HFF-Myc (cell line): ENCODE data around the gene DPYSL3.
A peak's percentile ranks its signal among the peaks of the same experiment; 100 is the strongest.
"Not testable (repeated sequence)": the region's sequence is repeated elsewhere in the genome, so short reads cannot be mapped to it uniquely, and the experiment has no call there.

Experiments used
- DNase-seq: peaks from one replicate; pipeline ENCODE4 v3.0.0-alpha.2; 2011; ENCODE audit warnings: low read depth; ENCODE audit errors: extremely low read depth
- H3K4me3 ChIP-seq: replicated peaks from 2 replicates; pipeline ENCODE4 v1.5.1; 2011; ENCODE audit warnings: low read depth, mild to moderate bottlenecking, control low read depth, low read length
- TF ChIP-seq, protein P1 (sequence below): IDR thresholded peaks from 2 replicates; pipeline ENCODE4 v1.5.1; 2012; ENCODE audit warnings: mild to moderate bottlenecking, low read depth, low read length, control low read depth; ENCODE audit errors: missing control alignments

The DPYSL3 gene

DNA sequence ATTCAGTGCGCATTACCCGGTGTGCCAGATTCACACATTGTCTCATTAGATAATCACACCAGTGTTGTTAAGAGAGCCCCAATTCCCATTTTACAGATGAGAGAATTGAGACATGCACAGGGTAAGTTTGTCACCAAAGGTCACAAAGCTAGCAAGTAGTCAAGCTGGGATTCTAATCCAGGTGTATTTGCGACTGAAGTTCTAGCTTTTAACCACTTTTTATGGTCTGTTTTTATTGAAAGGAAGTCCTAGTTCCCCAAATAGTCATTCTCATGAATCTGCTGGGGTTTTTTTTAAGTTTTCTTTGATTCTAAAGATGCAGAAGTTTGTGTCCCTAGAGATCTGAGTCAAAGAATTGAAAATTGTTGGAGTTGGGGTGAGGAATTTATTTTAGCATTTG lies 136.5 kb downstream of the DPYSL3 start:
- TF ChIP-seq, protein P1, sequence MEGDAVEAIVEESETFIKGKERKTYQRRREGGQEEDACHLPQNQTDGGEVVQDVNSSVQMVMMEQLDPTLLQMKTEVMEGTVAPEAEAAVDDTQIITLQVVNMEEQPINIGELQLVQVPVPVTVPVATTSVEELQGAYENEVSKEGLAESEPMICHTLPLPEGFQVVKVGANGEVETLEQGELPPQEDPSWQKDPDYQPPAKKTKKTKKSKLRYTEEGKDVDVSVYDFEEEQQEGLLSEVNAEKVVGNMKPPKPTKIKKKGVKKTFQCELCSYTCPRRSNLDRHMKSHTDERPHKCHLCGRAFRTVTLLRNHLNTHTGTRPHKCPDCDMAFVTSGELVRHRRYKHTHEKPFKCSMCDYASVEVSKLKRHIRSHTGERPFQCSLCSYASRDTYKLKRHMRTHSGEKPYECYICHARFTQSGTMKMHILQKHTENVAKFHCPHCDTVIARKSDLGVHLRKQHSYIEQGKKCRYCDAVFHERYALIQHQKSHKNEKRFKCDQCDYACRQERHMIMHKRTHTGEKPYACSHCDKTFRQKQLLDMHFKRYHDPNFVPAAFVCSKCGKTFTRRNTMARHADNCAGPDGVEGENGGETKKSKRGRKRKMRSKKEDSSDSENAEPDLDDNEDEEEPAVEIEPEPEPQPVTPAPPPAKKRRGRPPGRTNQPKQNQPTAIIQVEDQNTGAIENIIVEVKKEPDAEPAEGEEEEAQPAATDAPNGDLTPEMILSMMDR = no peak
- no peak for DNase-seq

DNA sequence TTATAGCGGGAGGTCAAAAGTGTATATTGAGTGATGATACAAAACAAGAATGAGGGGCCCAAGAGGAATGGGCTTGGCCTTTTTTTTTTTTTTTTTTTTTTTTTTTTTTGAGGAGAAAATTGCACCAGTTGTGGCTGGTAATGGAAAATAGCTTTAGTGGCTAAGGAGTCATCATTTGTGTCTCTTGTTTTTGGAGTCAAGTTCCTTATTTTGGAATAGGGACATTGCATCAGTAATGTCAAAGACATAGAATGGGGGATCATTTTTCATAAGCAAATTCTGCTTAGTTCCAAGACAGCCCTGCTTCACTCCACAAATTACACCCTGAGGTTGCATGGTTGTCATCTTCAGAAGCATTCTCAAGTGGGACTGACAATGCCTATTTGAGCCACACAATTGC lies 137.7 kb downstream of the DPYSL3 start:
- no peak overlapping the region for H3K4me3 ChIP-seq
- TF ChIP-seq, protein P1 = no peak
- no peak for DNase-seq

More for the DNA sequence above, 136.5 kb downstream of the DPYSL3 start:
- H3K4me3 ChIP-seq = no peak overlapping the region

DNA sequence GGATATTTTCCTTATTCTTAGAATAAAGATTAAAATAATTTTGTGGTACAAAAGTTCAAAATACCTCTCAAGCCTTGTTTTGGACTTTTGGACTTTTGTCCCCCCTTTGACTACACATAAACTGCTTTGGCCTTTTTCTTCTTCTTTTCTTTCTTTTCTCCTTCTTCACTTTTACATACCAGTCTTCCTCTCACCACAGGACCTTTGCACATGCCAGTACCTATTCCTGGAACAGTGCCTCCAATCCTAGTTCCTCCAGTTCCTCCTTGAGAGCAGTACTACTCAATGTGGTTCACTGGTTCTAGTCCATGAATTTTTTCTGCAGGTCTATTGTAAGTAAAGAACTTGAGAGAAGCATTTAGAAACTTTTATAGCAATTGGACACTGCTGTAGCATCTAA lies 138.6 kb downstream of the DPYSL3 start:
- H3K4me3 ChIP-seq = no peak overlapping the region
- TF ChIP-seq, protein P1 = no peak
- DNase-seq = no peak

DNA sequence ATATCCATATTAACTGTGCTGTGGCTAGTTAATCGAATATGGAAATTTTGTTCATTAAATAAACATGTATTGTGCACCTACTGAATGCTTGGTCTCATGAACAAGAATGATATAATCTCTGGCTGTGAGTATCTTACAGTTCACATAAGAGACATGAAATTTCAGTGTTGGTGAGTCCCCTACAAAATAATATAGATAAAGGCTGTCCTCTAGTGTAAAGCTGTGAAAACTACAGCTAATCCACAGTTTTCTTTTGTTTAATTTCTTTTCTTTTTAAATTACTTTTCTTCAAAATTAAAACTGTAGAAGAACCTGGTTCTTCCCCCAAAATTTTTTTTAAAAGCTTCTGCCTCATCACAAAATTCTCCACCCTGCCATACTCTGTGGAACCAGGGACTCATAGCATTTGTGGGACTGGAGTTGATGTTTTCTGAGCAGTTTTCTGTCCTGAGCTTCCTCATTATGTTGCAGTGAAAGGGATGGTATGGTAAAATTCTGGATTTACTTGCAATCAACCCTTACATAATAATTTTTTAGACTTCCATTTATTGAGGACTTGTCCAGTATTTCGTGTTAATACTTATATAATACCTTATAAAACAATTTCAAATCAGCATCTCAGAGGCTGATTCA lies 140.0 kb downstream of the DPYSL3 start:
- no peak overlapping the region for H3K4me3 ChIP-seq
- TF ChIP-seq, protein P1 = peak; percentile 19
- DNase-seq = no peak

DNA sequence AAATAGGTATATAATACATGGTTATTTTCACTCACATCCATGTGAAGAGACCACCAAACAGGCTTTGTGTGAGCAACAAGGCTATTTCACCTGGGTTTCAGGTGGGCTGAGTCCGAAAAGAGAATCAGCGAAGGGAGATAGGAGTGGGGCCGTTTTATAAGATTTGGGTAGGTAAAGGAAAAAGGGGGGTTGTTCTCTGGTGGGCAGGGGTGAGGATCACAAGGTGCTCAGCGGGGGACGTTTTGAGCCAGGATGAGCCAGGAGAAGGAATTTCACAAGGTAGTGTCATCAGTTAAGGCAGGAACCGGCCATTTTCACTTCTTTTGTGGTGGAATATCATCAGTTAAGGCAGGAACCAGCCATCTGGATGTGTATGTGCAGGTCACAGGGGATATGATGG lies 142.5 kb downstream of the DPYSL3 start:
- not testable (repeated sequence) for DNase-seq, H3K4me3 ChIP-seq

DNA sequence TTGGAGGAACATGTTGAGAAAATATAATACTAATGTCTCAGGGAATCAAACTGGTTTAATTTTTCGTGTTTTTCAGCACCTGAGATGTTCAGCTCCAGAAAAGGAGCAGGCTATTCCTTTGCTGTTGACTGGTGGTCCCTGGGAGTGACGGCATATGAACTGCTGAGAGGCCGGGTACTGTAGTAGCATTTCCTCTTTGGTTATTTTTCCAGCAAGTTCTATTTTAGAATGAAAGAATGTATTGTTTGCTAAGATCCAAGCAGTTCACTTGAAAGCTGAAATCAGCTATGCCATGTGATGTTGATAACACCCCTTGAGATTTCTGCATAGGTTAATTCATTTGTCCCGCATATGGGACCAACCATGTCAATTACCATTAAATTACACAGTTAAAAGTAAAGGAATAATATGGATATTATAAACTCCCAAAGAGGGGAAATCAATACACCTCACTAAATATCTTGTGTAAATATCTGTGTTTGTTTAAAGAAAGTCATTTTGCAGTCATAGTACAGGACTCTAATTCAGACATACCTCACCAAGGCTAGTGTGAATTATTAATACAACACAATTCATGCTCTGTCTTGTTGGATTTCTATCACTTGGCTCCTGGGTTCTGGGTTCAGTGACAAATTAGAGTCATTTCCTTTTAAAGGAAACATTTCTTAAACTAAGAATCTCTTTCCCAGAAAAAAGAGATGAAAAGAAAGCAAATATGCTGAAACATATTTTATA lies 148.3 kb downstream of the DPYSL3 start:
- TF ChIP-seq, protein P1 = no peak
- DNase-seq = no peak
- no peak overlapping the region for H3K4me3 ChIP-seq

DNA sequence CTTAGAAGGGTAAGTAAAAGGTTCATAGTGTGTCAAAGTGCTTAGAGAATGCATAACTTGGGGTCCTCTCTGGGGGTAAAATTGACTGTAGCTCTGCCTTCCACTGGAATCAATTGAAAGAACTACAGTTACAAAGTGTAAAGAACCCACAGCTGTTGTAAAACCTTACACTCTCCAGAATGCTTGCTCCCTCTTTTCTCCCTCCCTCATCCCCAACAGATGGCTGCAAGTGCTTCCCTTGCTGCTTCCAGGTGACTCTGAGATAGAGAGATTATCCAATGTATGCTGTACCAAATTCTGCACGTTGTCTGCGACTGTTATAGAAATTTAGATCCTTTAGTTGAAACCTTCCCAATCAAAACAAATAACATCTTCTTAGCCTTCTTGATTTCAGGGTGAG lies 149.1 kb downstream of the DPYSL3 start:
- no peak for DNase-seq
- TF ChIP-seq, protein P1 = no peak
- H3K4me3 ChIP-seq = no peak overlapping the region
